ENCODE data around the gene HERC3. TPM values are rescaled to one million over a fixed set of nuclear protein-coding genes. Genes with fewer than 3 reads are reported as not detected.

The HERC3 gene
- total and polyA plus RNA-seq, 2 donors from 2014 or later, result 6.3 to 58.4 TPM

DNA sequence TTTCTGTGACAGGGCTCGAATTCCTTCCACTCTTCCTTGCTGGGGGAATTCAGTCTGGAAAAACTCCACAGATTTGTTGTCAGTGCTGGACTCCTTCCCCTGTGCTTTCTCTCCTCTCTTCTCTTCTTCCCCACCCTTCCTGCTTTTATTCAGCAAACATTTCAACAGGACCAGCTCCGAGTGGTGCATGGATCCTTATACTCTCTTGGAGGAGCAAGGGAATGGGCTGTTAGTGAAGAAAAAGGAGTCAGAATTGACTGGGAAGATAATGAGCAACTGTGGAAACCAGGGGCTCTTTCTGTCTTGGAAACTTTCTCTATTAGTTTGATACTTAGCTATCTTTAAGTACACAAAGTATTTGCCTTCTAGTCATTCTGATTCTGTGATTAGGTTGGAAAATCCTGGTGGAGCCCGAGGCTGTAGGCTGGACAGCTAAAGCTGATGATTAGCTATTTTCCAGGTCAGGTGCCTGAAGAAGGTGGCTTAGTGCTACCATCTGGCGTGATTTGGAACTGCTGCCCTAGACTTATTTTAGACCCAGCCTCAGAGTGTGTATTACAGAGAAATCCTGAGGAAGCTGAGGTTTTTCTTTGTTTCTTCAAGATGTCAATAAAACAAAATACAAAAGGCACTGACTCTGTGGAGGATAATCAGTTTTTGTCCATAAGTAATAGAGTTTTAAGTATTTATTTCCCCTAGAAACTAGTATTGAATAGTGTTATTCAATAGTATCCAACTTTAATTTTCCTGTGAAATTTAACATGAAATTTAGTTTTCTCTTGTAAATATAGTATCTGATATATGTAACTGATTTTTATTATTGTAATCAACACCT lies 67.0 kb downstream of the HERC3 start:
- TF ChIP-seq, protein P1, sequence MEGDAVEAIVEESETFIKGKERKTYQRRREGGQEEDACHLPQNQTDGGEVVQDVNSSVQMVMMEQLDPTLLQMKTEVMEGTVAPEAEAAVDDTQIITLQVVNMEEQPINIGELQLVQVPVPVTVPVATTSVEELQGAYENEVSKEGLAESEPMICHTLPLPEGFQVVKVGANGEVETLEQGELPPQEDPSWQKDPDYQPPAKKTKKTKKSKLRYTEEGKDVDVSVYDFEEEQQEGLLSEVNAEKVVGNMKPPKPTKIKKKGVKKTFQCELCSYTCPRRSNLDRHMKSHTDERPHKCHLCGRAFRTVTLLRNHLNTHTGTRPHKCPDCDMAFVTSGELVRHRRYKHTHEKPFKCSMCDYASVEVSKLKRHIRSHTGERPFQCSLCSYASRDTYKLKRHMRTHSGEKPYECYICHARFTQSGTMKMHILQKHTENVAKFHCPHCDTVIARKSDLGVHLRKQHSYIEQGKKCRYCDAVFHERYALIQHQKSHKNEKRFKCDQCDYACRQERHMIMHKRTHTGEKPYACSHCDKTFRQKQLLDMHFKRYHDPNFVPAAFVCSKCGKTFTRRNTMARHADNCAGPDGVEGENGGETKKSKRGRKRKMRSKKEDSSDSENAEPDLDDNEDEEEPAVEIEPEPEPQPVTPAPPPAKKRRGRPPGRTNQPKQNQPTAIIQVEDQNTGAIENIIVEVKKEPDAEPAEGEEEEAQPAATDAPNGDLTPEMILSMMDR (IDR thresholded peaks at IDR 0.05; ENCODE audit: borderline replicate concordance, extremely low read depth, insufficient read depth), result peak; percentile 84
- H3K9ac ChIP-seq (ENCODE audit: low read length in 3 of 3), result peak overlapping the region in 2 of 3 donors; percentile 13 to 51
- intact Hi-C loops (cut with DNase I), result no loop called here
- peak in 4 of 5 donors; percentile 51 to 83 (median 64) for DNase-seq
- H3K4me3 ChIP-seq (ENCODE audit: low read length in 3 of 3), result no peak overlapping the region
- peaks cover 4 to 23% (median 10%) of the 10 kb centered on the region in 3 donors for H3K36me3 ChIP-seq (ENCODE audit: control insufficient read depth in 2 of 3, insufficient read depth in 3 of 3, low read length in 3 of 3)
- H3K27ac ChIP-seq (ENCODE audit: low read depth in 2 of 2, low read length in 2 of 2), result peak overlapping the region in 1 of 2 donors; percentile 73
- H3K9me3 ChIP-seq (ENCODE audit: control insufficient read depth in 2 of 3, insufficient read depth in 1 of 3, low read length in 3 of 3), result no peaks in the 10 kb centered on the region
- FAIRE-seq, result peak; percentile 50
- no peaks in the 10 kb centered on the region for H3K27me3 ChIP-seq (ENCODE audit: control insufficient read depth, insufficient read depth, low read length)
- H3K4me1 ChIP-seq (ENCODE audit: control insufficient read depth in 2 of 3, insufficient read depth in 2 of 3, low read depth in 1 of 3, low read length in 3 of 3), result peaks cover 0 to 29% (median 7%) of the 10 kb centered on the region in 3 donors

DNA sequence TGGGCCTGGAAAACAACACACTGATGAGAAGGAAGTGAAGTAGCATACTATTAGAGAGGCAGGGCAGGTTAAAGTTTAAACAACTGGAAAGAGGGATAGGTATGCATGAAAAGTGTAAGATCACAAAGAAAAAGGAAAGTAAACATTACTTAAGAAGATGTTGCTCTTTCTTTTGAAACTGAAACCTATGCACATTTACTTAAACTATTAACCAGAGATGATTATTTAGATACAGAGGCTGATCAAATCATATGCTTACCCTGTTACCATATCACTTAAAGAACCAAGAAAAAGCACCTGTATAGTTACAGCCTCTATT lies 67.6 kb downstream of the HERC3 start:
- Histone ChIP-seq H3K4me1 (ENCODE audit: control insufficient read depth in 2 of 3, insufficient read depth in 2 of 3, low read depth in 1 of 3, low read length in 3 of 3) (peaks cover 0 to 29% (median 7%) of the 10 kb centered on the region in 3 donors), H3K27ac (ENCODE audit: low read depth in 2 of 2, low read length in 2 of 2) (peak overlapping the region in 1 of 2 donors; percentile 26), H3K36me3 (ENCODE audit: control insufficient read depth in 2 of 3, insufficient read depth in 3 of 3, low read length in 3 of 3) (peaks cover 4 to 23% (median 10%) of the 10 kb centered on the region in 3 donors), H3K9ac (ENCODE audit: low read length in 3 of 3) (no peak overlapping the region), H3K27me3 (ENCODE audit: control insufficient read depth, insufficient read depth, low read length) (no peaks in the 10 kb centered on the region), H3K9me3 (ENCODE audit: control insufficient read depth in 2 of 3, insufficient read depth in 1 of 3, low read length in 3 of 3) (no peaks in the 10 kb centered on the region), H3K4me3 (ENCODE audit: low read length in 3 of 3) (no peak overlapping the region)
- DNase-seq (peak in 1 of 5 donors; percentile 3), FAIRE-seq (no peak)
- intact Hi-C loops (cut with DNase I), result loop anchor here (10.0 kb wide), 1 partner anchor 125 kb away; no protein-coding TSS in a partner anchor
- TF ChIP-seq, protein P1 (IDR thresholded peaks at IDR 0.05; ENCODE audit: borderline replicate concordance, extremely low read depth, insufficient read depth), result no peak

DNA sequence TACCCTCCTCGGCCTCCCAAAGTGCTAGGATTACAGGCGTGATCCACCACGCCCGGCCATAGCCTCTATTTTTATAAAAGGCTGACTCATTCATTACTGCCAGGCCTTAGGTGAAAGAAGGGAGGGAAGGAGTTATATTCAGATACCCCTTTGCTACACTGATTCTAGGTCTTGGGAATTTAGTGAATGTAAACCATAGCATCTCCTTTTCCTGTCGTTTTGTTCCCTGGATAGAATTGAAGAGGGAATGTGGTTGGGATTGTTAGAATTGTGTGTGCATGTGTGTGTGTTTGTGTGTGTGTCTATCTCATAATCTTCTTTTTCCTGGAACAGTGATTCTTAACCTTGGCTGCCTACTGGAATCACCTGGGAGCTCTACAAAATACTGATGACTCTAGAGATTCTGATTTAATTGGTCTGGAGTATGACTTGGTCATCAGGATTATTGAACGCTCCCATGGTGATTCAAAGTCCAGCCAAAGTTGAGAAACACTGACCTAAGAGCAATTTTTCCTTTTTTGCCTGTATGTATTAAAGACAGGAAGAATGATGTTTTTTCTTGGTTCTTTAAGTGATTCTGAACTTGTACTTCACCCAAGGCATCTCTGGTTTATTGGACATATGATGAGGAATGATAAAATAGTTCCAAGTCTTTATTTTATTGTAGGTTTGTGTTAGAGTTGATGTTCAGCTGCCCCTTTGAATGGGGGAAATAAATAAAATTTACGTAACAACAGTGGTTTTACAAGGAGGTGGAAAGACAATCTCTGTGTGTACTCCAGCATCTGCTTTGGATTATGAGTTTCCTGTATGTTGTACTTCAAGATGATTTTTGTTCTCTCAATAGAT lies 68.4 kb downstream of the HERC3 start:
- Histone ChIP-seq H3K27ac (ENCODE audit: low read depth in 2 of 2, low read length in 2 of 2) (peak overlapping the region in 1 of 2 donors; percentile 20), H3K4me1 (ENCODE audit: control insufficient read depth in 2 of 3, insufficient read depth in 2 of 3, low read depth in 1 of 3, low read length in 3 of 3) (peaks cover 0 to 29% (median 7%) of the 10 kb centered on the region in 3 donors), H3K36me3 (ENCODE audit: control insufficient read depth in 2 of 3, insufficient read depth in 3 of 3, low read length in 3 of 3) (peaks cover 0 to 15% (median 3%) of the 10 kb centered on the region in 3 donors), H3K4me3 (ENCODE audit: low read length in 3 of 3) (no peak overlapping the region), H3K27me3 (ENCODE audit: control insufficient read depth, insufficient read depth, low read length) (no peaks in the 10 kb centered on the region), H3K9me3 (ENCODE audit: control insufficient read depth in 2 of 3, insufficient read depth in 1 of 3, low read length in 3 of 3) (no peaks in the 10 kb centered on the region), H3K9ac (ENCODE audit: low read length in 3 of 3) (no peak overlapping the region)
- no peak for FAIRE-seq
- no peak for DNase-seq
- TF ChIP-seq, protein P1 (IDR thresholded peaks at IDR 0.05; ENCODE audit: borderline replicate concordance, extremely low read depth, insufficient read depth), result no peak
- intact Hi-C loops (cut with DNase I), result loop anchor here (10.0 kb wide), 1 partner anchor 126 kb away; no protein-coding TSS in a partner anchor

All from kidney (tissue), 14 donors.